ENCODE data around the gene SORL1-AS1.
"Not testable (repeated sequence)": the region's sequence is repeated elsewhere in the genome, so short reads cannot be mapped to it uniquely, and the experiment has no call there.

SORL1-AS1 gene

GRCh38 chr11:121418625-121419114, 34.1 kb downstream of the SORL1-AS1 start:
- no peaks in the 10 kb centered on the region for H3K9me3 ChIP-seq (ENCODE audit: control insufficient read depth, insufficient read depth, low read length)
- no peaks in the 10 kb centered on the region for H3K36me3 ChIP-seq (ENCODE audit: control insufficient read depth, insufficient read depth, low read length)
- no peak overlapping the region for H3K4me3 ChIP-seq (ENCODE audit: low read depth, low read length)
- no peaks in the 10 kb centered on the region for H3K27me3 ChIP-seq (ENCODE audit: control insufficient read depth, insufficient read depth, low read length)
- no peak overlapping the region for H3K9ac ChIP-seq (ENCODE audit: low read depth, low read length)
- H3K4me1 ChIP-seq (ENCODE audit: control insufficient read depth, insufficient read depth, low read length) = peaks cover 3% of the 10 kb centered on the region

DNA sequence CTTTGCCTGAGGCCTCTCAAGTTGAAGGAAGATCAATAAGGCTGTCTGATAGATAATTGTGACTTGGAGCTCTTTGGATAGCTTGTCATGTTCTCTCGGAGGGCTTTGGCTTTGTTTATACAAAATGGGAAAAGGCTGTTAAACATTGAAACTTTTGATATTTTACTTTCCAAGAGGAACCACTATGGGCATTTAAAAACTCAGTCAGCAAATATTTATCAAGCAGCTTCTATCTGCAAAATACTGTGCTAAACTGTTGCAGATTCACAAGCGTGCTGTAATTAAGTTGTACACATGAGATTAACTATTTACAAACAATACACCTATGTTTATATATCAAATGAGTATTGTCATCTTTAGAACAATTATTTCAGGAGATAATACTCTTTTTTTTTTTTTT, 35.2 kb downstream of the SORL1-AS1 start:
- Histone ChIP-seq H3K36me3 (ENCODE audit: control insufficient read depth, insufficient read depth, low read length) (no peaks in the 10 kb centered on the region), H3K9me3 (ENCODE audit: control insufficient read depth, insufficient read depth, low read length) (no peaks in the 10 kb centered on the region), H3K4me1 (ENCODE audit: control insufficient read depth, insufficient read depth, low read length) (peaks cover 3% of the 10 kb centered on the region), H3K9ac (ENCODE audit: low read depth, low read length) (no peak overlapping the region), H3K4me3 (ENCODE audit: low read depth, low read length) (no peak overlapping the region), H3K27me3 (ENCODE audit: control insufficient read depth, insufficient read depth, low read length) (no peaks in the 10 kb centered on the region)

DNA sequence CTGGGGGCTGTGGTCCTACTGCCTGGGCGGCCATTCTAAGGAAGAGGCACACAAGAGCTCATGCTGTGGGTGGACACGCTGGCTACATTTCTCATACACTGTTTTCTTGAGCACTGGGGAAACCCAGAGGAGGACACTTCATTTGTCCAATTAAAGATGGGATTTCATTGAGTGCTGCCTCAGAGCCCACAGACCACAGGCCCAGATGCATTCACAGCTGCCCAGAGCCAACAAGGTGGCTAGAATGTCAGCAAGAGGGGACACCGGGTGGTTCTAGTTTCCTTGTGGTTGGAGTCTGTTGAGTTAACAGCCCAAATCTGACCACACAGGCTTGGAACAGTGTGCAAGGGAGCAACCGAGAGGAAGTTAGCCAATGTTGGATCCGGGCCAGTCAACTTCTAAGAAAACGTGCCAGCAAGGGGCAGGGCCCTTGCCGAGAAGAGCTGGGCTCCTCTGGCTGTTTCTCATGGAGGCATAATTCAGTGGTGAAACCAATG, 35.7 kb downstream of the SORL1-AS1 start:
- no peak overlapping the region for H3K4me3 ChIP-seq (ENCODE audit: low read depth, low read length)
- H3K9me3 ChIP-seq (ENCODE audit: control insufficient read depth, insufficient read depth, low read length) = no peaks in the 10 kb centered on the region
- H3K9ac ChIP-seq (ENCODE audit: low read depth, low read length) = no peak overlapping the region
- no peaks in the 10 kb centered on the region for H3K27me3 ChIP-seq (ENCODE audit: control insufficient read depth, insufficient read depth, low read length)
- no peaks in the 10 kb centered on the region for H3K36me3 ChIP-seq (ENCODE audit: control insufficient read depth, insufficient read depth, low read length)
- peaks cover 3% of the 10 kb centered on the region for H3K4me1 ChIP-seq (ENCODE audit: control insufficient read depth, insufficient read depth, low read length)

DNA sequence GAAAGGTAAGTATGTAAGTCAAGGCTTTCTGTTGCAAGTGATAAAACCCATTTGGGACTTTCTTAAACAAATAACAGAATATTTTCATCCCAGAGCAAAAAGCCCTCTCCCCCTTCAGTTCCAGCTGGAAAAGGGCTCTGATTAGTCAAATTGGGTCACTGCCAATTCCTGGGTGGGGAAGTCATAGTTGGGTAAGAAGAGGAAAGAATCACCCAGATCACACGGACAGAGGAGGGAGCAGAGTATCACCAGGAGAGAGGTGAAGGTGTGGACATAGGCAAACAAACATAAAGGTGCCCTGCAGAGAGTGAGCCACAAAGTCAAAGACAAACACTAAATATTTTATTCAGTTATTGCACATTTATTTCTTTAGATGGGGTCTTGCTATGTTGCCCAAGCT, 36.9 kb downstream of the SORL1-AS1 start:
- Histone ChIP-seq H3K36me3 (ENCODE audit: control insufficient read depth, insufficient read depth, low read length) (no peaks in the 10 kb centered on the region), H3K4me1 (ENCODE audit: control insufficient read depth, insufficient read depth, low read length) (peaks cover 3% of the 10 kb centered on the region), H3K4me3 (ENCODE audit: low read depth, low read length) (no peak overlapping the region), H3K27me3 (ENCODE audit: control insufficient read depth, insufficient read depth, low read length) (no peaks in the 10 kb centered on the region), H3K9ac (ENCODE audit: low read depth, low read length) (no peak overlapping the region), H3K9me3 (ENCODE audit: control insufficient read depth, insufficient read depth, low read length) (no peaks in the 10 kb centered on the region)

DNA sequence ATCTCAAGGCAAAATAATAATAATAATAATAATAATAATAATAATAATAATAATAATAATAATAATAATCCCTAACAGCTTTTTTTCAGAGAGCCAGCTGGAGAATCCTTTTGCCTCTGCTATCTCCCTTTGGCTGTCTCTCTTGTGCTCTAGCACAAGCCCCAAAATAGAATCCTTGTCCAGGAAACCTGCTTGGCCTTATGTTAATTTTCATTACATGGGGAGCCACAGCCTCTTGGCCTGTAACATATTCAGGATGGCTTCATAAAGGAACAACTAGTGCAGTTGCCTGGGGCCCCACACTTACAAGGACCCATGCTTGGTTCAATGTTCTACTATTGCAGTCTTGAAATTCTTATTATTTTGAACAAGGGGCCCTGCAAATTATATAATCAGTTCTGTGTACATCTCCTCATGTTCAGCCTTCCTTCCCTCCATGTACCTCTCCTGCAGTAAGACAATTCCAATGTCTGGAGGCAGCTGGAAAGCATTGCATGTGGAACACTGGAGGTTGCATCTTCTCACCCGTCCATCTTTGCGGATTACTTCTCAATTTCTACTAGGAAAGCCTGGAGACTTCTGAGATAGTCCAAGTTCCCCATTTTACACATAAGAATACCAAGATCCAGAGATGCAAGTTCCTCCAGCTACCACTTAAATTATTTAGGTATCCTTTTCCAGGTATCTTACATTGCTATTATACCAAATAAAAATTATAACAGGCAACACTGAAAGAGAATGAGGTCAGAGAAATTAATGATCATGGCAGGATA, 38.4 kb downstream of the SORL1-AS1 start:
- H3K4me1 ChIP-seq (ENCODE audit: control insufficient read depth, insufficient read depth, low read length) = no peaks in the 10 kb centered on the region
- H3K9me3 ChIP-seq (ENCODE audit: control insufficient read depth, insufficient read depth, low read length) = no peaks in the 10 kb centered on the region
- no peaks in the 10 kb centered on the region for H3K36me3 ChIP-seq (ENCODE audit: control insufficient read depth, insufficient read depth, low read length)
- no peak overlapping the region for H3K9ac ChIP-seq (ENCODE audit: low read depth, low read length)
- no peak overlapping the region for H3K4me3 ChIP-seq (ENCODE audit: low read depth, low read length)
- no peaks in the 10 kb centered on the region for H3K27me3 ChIP-seq (ENCODE audit: control insufficient read depth, insufficient read depth, low read length)

DNA sequence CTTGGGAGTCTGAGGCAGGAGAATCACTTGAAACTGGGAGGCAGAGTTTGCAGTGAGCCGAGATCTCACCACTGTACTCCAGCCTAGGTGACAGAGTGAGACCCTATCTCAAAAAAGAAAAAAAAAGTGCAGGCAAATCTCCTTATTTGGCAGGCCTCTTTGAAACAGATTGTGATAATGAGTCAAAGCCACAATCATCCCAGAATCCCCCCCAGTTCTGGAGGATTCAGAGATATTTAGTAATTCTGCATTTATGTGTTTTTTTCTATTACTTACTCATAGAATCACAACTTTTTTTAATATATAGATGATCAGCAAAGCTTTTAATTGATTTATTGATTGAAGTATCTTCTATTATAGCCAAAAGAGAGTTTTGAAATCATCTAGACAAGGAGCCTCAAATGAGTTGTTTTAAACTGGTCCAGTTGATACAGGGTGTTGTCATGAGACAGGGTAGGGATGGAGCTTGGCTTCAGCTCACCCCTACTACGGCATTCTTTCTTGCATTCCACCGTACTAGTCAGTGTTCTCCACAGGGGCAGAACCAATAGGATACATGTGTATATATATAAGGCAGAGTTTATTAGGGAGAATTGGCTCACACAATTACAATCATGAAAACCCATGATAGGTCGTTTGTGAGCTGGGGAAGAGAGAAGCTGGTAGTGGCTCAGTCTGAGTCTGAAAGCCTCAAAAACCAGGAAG, 39.9 kb downstream of the SORL1-AS1 start:
- Histone ChIP-seq H3K4me1 (ENCODE audit: control insufficient read depth, insufficient read depth, low read length) (peaks cover 3% of the 10 kb centered on the region), H3K27me3 (ENCODE audit: control insufficient read depth, insufficient read depth, low read length) (no peaks in the 10 kb centered on the region), H3K9me3 (ENCODE audit: control insufficient read depth, insufficient read depth, low read length) (no peaks in the 10 kb centered on the region), H3K9ac (ENCODE audit: low read depth, low read length) (no peak overlapping the region), H3K36me3 (ENCODE audit: control insufficient read depth, insufficient read depth, low read length) (no peaks in the 10 kb centered on the region), H3K4me3 (ENCODE audit: low read depth, low read length) (no peak overlapping the region)

DNA sequence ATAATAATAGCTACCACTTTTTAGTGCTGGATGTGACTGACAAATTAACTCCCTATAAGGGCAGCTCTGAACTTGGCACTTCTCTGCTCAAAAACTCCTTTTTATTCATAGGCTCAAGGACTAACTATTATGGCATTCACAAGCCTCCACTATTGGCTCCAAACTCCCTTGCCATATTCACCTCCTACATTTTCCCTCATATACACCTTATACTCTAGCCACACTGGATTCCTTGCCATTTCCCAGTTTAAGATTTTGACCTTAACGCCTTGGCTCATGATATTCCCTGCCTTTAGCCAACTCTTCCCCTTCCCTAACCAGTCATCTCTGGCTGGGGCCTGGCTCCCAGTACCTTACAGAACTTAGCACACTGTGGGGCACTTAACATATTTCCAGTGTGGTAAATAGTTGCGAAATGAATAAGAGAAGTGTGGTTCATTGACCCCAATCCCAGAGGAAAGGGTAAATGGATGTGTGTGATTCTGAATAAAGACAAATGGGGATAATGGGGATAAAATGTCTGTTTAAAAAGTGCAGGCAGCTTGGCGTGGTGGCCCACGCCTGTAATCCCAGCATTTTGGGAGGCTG, 40.7 kb downstream of the SORL1-AS1 start:
- Histone ChIP-seq H3K4me3 (ENCODE audit: low read depth, low read length) (no peak overlapping the region), H3K9ac (ENCODE audit: low read depth, low read length) (no peak overlapping the region), H3K4me1 (ENCODE audit: control insufficient read depth, insufficient read depth, low read length) (peaks cover 10% of the 10 kb centered on the region)

DNA sequence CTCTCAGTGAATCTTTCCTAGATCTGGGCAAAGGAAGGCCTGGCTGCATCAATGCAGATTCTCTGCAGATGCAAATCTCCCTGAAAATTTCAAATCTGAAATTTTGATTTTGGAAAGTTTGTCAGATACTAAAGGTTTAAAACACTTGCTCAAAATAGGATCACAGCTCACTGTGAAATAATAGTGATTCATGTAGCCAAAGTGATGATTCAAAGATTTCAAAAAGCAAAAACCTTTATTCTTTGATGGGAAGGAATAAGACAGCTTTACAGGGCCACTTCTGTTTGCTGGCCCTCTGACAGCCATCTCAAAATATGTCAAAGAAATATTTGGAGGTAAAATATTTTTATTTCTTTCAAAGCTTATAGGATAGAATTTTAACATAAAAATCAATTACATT, 41.4 kb downstream of the SORL1-AS1 start:
- H3K9me3 ChIP-seq (ENCODE audit: control insufficient read depth, insufficient read depth, low read length); H3K36me3 ChIP-seq (ENCODE audit: control insufficient read depth, insufficient read depth, low read length); H3K9ac ChIP-seq (ENCODE audit: low read depth, low read length); H3K27me3 ChIP-seq (ENCODE audit: control insufficient read depth, insufficient read depth, low read length); H3K4me3 ChIP-seq (ENCODE audit: low read depth, low read length): not testable (repeated sequence)
- peaks cover 14% of the 10 kb centered on the region for H3K4me1 ChIP-seq (ENCODE audit: control insufficient read depth, insufficient read depth, low read length)

More for the DNA sequence above, 40.7 kb downstream of the SORL1-AS1 start:
- Histone ChIP-seq H3K27me3 (ENCODE audit: control insufficient read depth, insufficient read depth, low read length) (no peaks in the 10 kb centered on the region), H3K36me3 (ENCODE audit: control insufficient read depth, insufficient read depth, low read length) (no peaks in the 10 kb centered on the region), H3K9me3 (ENCODE audit: control insufficient read depth, insufficient read depth, low read length) (no peaks in the 10 kb centered on the region)

DNA sequence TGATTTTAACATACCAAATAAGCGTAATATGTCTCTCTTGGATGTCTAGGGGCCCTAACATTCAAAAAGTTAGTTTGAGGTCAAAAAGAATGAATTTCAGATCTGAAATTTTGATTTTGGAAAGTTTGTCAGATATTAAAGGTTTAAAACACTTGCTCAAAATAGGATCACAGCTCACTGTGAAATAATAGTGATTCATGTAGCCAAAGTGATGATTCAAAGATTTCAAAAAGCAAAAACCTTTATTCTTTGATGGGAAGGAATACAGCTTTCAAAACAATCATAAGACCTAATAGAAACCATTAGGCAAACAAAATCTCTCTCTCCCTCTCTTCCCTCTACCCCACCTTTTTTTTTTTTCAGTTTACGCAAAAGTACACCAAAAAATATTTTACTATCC, 42.7 kb downstream of the SORL1-AS1 start:
- H3K27me3 ChIP-seq (ENCODE audit: control insufficient read depth, insufficient read depth, low read length); H3K36me3 ChIP-seq (ENCODE audit: control insufficient read depth, insufficient read depth, low read length); H3K4me3 ChIP-seq (ENCODE audit: low read depth, low read length); H3K9me3 ChIP-seq (ENCODE audit: control insufficient read depth, insufficient read depth, low read length); H3K9ac ChIP-seq (ENCODE audit: low read depth, low read length): not testable (repeated sequence)
- H3K4me1 ChIP-seq (ENCODE audit: control insufficient read depth, insufficient read depth, low read length) = peaks cover 18% of the 10 kb centered on the region

GRCh38 chr11:121408830-121409229, 43.9 kb downstream of the SORL1-AS1 start:
- H3K27me3 ChIP-seq (ENCODE audit: control insufficient read depth, insufficient read depth, low read length) = no peaks in the 10 kb centered on the region
- H3K36me3 ChIP-seq (ENCODE audit: control insufficient read depth, insufficient read depth, low read length) = no peaks in the 10 kb centered on the region
- no peak overlapping the region for H3K9ac ChIP-seq (ENCODE audit: low read depth, low read length)
- no peak overlapping the region for H3K4me3 ChIP-seq (ENCODE audit: low read depth, low read length)
- no peaks in the 10 kb centered on the region for H3K9me3 ChIP-seq (ENCODE audit: control insufficient read depth, insufficient read depth, low read length)
- H3K4me1 ChIP-seq (ENCODE audit: control insufficient read depth, insufficient read depth, low read length) = peaks cover 18% of the 10 kb centered on the region

DNA sequence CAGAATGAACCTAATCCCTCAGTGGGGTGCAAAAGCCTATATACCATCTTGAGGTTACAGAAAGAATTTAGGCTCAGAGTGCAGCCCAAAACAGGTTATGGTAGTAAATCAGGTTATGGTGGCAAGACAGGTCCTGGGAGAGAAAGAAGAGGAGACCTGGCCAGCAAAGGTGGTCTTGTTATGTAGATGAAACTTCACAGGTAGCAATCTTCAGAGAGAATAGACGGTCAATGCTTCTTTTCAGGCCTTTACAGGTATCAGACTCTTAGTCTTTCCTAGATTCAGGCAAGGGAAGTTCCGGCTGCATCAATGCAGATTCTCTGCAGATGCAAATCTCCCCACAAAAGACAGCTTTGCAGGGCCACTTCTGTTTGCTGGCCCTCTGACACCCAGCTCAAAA, 46.5 kb downstream of the SORL1-AS1 start:
- Histone ChIP-seq H3K4me3 (ENCODE audit: low read depth, low read length) (no peak overlapping the region), H3K9ac (ENCODE audit: low read depth, low read length) (no peak overlapping the region), H3K36me3 (ENCODE audit: control insufficient read depth, insufficient read depth, low read length) (no peaks in the 10 kb centered on the region), H3K27me3 (ENCODE audit: control insufficient read depth, insufficient read depth, low read length) (no peaks in the 10 kb centered on the region), H3K4me1 (ENCODE audit: control insufficient read depth, insufficient read depth, low read length) (peaks cover 18% of the 10 kb centered on the region), H3K9me3 (ENCODE audit: control insufficient read depth, insufficient read depth, low read length) (peaks cover 5% of the 10 kb centered on the region)
